GM18520 (cell line): Measurements from ENCODE around the gene ATAD3A.

ENCODE experiments used
- ATAC-seq: cut with Tn5 transposase; IDR thresholded peaks from one replicate; pipeline ENCODE4 v1.9.1; 2021; ENCODE audit not compliant: unreplicated experiment

ATAD3A gene

GRCh38 chr1:1574721-1575537 is 63.0 kb downstream of the ATAD3A start, which contains the start of gene SSU72:
Gene SSU72 (minus strand): TSS chr1:1574863. CDS start chr1:1574557, 306 bp downstream.
- peak; percentile 83 for ATAC-seq

GRCh38 chr1:1577367-1578011 is 65.5 kb downstream of the ATAD3A start:
- no peak for ATAC-seq

DNA sequence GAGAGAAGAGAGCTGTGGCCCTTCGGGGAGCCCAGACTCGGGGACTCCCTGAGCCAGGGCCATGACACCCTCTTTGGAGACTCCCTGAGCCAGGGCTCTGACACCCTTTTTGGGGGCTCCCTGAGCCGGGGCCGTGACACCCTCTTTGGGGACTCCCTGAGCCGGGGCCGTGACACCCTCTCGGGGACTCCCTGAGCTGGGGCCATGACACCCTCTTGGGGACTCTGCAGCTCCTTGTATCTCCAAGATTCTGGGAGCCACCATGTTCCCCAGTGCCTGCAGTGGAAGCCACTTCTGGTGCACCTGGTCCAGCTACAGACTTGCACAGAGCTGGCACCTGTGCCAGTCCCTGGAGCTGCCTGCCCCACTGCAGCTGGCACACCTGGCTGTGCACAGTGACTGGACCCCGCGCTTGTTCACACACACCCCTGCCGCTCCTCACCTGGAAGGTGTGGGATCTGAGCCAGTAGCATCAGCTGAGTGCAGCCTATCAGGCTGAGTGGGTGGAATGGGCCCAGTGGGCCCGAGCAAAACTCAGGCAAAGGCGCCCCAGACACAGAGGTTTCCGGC is 66.5 kb downstream of the ATAD3A start:
- no peak for ATAC-seq

DNA sequence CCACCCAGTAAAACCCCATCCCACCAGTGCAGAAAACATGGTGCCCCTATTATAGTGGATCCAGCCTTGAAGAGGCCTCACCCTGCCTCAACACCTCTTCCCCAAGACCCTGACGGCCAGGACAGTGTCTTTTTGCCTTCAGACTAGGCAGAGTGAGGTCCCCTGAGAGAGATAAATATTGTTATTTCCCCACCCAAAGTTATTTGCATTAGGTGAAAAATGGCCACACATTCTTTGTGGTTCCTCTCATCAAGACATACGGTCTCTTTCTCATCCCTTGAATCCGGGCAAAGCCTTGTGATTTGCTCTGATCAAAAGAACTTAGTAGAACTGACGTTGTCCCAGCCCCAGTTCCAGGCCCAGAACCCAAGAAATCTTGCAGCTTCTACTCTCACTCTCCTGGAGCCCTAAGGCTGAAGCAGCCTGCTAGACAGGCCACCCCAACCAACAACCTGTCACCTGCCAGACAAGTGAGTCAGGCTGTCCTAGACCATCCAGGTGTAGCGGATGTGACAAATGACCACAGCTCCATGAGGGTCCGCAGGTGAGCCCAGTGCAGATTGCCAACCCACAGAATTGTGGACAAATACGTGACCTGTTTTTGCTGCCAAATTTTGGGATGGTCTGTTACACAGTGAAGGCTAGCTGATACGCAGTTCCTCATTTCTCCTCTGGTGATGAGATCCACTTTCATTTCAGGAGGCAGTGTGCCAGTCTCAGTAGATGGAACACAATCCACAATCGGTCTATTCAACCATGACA is 70.8 kb downstream of the ATAD3A start:
- ATAC-seq: no peak

DNA sequence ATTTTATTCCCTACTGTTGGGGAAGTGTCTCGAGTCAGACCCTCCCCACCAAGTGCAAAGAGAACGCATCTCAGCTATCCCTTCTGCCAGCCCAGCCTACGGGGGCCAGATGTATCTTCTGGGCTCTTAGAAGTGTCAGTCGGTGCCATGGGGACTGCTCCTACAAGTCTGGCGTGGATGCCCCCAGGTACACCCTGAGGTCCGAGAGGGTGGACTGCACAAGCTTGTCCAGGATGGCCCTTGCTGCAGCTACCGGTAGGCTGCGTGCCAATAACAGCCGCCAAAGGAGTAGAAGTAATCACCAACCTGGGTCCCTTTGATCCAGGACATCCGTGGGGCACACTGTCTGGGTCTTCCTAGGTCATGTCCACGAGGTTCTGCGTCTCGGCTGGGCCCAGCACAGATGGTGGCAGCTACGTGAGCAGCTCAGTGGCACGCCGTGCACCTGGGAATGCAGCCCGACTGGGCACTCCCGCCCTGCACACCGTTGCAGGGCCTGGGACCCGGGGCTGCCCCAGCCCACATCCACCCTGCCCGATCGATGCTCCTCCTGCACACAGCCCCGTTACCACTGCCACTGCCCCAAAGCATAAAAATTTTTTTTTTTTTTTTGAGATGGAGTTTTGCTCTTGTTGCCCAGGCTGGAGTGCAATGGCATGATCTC is 71.5 kb downstream of the ATAD3A start:
- no peak for ATAC-seq
